GM12878 (cell line): ENCODE measurements around the gene CENPO.

Experiments used
- LARP7 ChIP-seq: fragments of 450-650 bp; IDR thresholded peaks from 2 replicates; pipeline ENCODE4 v1.6.1; 2017; ENCODE audit warnings: mild to moderate bottlenecking
- NFIC ChIP-seq: IDR thresholded peaks from 2 replicates; pipeline ENCODE4 v1.6.1; 2012; ENCODE audit warnings: low read depth, mild to moderate bottlenecking, inconsistent platforms, low read length, moderate library complexity
- NFYB ChIP-seq: IDR thresholded peaks from 2 replicates; pipeline ENCODE4 v1.6.1; 2011; ENCODE audit warnings: low read depth, mild to moderate bottlenecking, low read length, improper control_type of control experiment, moderate library complexity; ENCODE audit not compliant: insufficient read depth
- TF ChIP-seq, protein P1 (sequence below), 3 experiments: IDR thresholded peaks in 2 of 3; conservative IDR thresholded peaks in 1 of 3; 2 replicates each; pipeline ENCODE4 v1.5.1; 2011; ENCODE audit warnings: low read depth in 3 of 3, low read length in 3 of 3, mild to moderate bottlenecking in 3 of 3, control low read depth in 2 of 3, moderate library complexity in 2 of 3, inconsistent platforms in 1 of 3, mixed read lengths in 1 of 3; ENCODE audit not compliant: control insufficient read depth in 2 of 3, insufficient read depth in 1 of 3; ENCODE audit errors: extremely low read depth in 1 of 3

DNA sequence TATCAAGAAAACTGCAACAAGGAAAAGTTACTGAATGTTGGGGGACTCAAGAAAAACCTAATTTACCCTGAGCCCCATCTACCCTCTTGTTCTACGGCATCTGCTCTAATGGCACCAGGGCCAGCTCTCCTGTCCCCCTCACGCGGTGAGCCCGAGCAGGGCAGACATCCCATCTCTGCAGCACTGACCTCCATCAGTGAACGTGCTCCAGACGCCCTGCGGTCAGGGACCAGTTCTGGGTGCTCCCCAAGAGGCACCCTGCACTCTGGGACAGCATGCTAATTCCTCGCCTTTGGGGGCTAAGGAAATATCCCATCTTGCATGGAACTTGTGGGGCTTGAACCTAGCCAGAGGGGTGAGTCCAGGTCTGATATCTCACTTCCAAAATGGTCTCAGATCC lies 43.0 kb downstream of the CENPO start:
- TF ChIP-seq NFYB (no peak), LARP7 (no peak), NFIC (no peak)
- TF ChIP-seq, protein P1, sequence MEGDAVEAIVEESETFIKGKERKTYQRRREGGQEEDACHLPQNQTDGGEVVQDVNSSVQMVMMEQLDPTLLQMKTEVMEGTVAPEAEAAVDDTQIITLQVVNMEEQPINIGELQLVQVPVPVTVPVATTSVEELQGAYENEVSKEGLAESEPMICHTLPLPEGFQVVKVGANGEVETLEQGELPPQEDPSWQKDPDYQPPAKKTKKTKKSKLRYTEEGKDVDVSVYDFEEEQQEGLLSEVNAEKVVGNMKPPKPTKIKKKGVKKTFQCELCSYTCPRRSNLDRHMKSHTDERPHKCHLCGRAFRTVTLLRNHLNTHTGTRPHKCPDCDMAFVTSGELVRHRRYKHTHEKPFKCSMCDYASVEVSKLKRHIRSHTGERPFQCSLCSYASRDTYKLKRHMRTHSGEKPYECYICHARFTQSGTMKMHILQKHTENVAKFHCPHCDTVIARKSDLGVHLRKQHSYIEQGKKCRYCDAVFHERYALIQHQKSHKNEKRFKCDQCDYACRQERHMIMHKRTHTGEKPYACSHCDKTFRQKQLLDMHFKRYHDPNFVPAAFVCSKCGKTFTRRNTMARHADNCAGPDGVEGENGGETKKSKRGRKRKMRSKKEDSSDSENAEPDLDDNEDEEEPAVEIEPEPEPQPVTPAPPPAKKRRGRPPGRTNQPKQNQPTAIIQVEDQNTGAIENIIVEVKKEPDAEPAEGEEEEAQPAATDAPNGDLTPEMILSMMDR (IDR thresholded peaks at IDR 0.05 in 2 of 3, conservative IDR thresholded peaks at IDR 0.05 in 1 of 3; ENCODE audit: control insufficient read depth in 2 of 3, extremely low read depth in 1 of 3, insufficient read depth in 1 of 3, low read depth in 3 of 3, low read length in 3 of 3), result no peak
